Right renal pelvis (tissue), 4 donors: Measurements from ENCODE around the gene TNFAIP3. TPM values are rescaled to one million over a fixed set of nuclear protein-coding genes. Genes with fewer than 3 reads are reported as not detected.

Experiments
- DNase-seq, 4 donors: peaks; one replicate each; pipeline ENCODE4 v3.0.0-alpha.2; 2013; ENCODE audit warnings: low read depth in 4 of 4, low spot score in 3 of 4, missing footprints in 1 of 4
- polyA plus RNA-seq, 4 donors: library from polyadenylated mRNA; unstranded; fragments of 120-200 nt; gene quantifications; one replicate each; pipeline ENCODE4 v1.2.1, GENCODE V29; 2013; ENCODE audit not compliant: insufficient read length in 4 of 4

TNFAIP3 gene
- polyA plus RNA-seq, 4 donors, result 8.9 to 9.8 (median 9.3) TPM

- DNase-seq, result no peak
Measured at GRCh38 chr6:137894779-137895385, 27.8 kb downstream of the TNFAIP3 start.

GRCh38 chr6:137896647-137897046, 29.6 kb downstream of the TNFAIP3 start:
- no peak for DNase-seq

GRCh38 chr6:137900815-137901214, 33.8 kb downstream of the TNFAIP3 start:
- DNase-seq, result no peak

GRCh38 chr6:137901454-137901853, 34.4 kb downstream of the TNFAIP3 start:
- no peak for DNase-seq

GRCh38 chr6:137902699-137903098, 35.6 kb downstream of the TNFAIP3 start:
- no peak for DNase-seq

- DNase-seq, result no peak
Measured at GRCh38 chr6:137903274-137903932, 36.3 kb downstream of the TNFAIP3 start.

- no peak for DNase-seq
Measured at GRCh38 chr6:137903933-137904821, 37.1 kb downstream of the TNFAIP3 start.

GRCh38 chr6:137904822-137905617, 38.0 kb downstream of the TNFAIP3 start:
- no peak for DNase-seq

GRCh38 chr6:137906020-137906472, 39.0 kb downstream of the TNFAIP3 start:
- no peak for DNase-seq

GRCh38 chr6:137907170-137907569, 40.1 kb downstream of the TNFAIP3 start:
- DNase-seq, result no peak

GRCh38 chr6:137909533-137909932, 42.5 kb downstream of the TNFAIP3 start:
- no peak for DNase-seq

- no peak for DNase-seq
Measured at GRCh38 chr6:137910424-137910834, 43.4 kb downstream of the TNFAIP3 start.

- DNase-seq, result no peak
Measured at GRCh38 chr6:137910843-137911456, 43.9 kb downstream of the TNFAIP3 start.

GRCh38 chr6:137911675-137912191, 44.7 kb downstream of the TNFAIP3 start:
- no peak for DNase-seq

GRCh38 chr6:137912813-137913212, 45.8 kb downstream of the TNFAIP3 start:
- DNase-seq, result no peak

- no peak for DNase-seq
Measured at GRCh38 chr6:137913434-137913833, 46.4 kb downstream of the TNFAIP3 start.

GRCh38 chr6:137913996-137914529, 47.0 kb downstream of the TNFAIP3 start:
- DNase-seq, result no peak

GRCh38 chr6:137914530-137915193, 47.6 kb downstream of the TNFAIP3 start:
- no peak for DNase-seq

- no peak for DNase-seq
Measured at GRCh38 chr6:137915790-137916189, 48.7 kb downstream of the TNFAIP3 start.
